Astrocyte (in vitro differentiated cells and primary cell): Measurements from ENCODE around the gene EPHA6. TPM values are rescaled to one million over a fixed set of nuclear protein-coding genes. Genes with fewer than 3 reads are reported as not detected.
"Not testable (repeated sequence)": the region's sequence is repeated elsewhere in the genome, so short reads cannot be mapped to it uniquely, and the experiment has no call there.

Experiments
- DNase-seq: peaks from one replicate; pipeline ENCODE4 v3.0.0-alpha.2; 2010; ENCODE audit warnings: low read depth
- FAIRE-seq: peaks from 2 replicates; lab custom pipeline; 2011; peaks lifted over from hg19 to GRCh38; lab: Jason Lieb, UNC
- H2AFZ ChIP-seq: 2 replicates; pipeline ENCODE4 v1.6.0; 2012; ENCODE audit warnings: low read depth, low read length, inconsistent platforms
- H3K27ac ChIP-seq: 2 replicates; pipeline ENCODE4 v1.5.1; 2011; ENCODE audit warnings: low read depth, low read length, inconsistent platforms
- H3K27me3 ChIP-seq: 2 replicates; pipeline ENCODE4 v1.6.0; 2011; ENCODE audit warnings: low read length, inconsistent platforms; ENCODE audit not compliant: insufficient read depth
- H3K36me3 ChIP-seq: 2 replicates; pipeline ENCODE4 v1.5.1; 2011; ENCODE audit warnings: low read length, inconsistent platforms; ENCODE audit not compliant: insufficient read depth
- H3K4me1 ChIP-seq: 2 replicates; pipeline ENCODE4 v1.5.1; 2011; ENCODE audit warnings: low read length, inconsistent platforms; ENCODE audit not compliant: insufficient read depth
- H3K4me2 ChIP-seq: 2 replicates; pipeline ENCODE4 v1.6.0; 2012; ENCODE audit warnings: low read length, inconsistent platforms
- H3K4me3 ChIP-seq: 2 replicates; pipeline ENCODE4 v1.5.1; 2011; ENCODE audit warnings: low read depth, mild to moderate bottlenecking, low read length, inconsistent platforms; ENCODE audit not compliant: insufficient read depth
- H3K79me2 ChIP-seq: 2 replicates; pipeline ENCODE4 v1.6.0; 2012; ENCODE audit warnings: mild to moderate bottlenecking, low read length, inconsistent platforms; ENCODE audit not compliant: insufficient read depth
- H3K9ac ChIP-seq: 2 replicates; pipeline ENCODE4 v1.6.0; 2012; ENCODE audit warnings: mild to moderate bottlenecking, low read length, inconsistent platforms
- H3K9me3 ChIP-seq: 2 replicates; pipeline ENCODE4 v1.5.1; 2012; ENCODE audit warnings: low read depth, mild to moderate bottlenecking, low read length, inconsistent platforms; ENCODE audit not compliant: insufficient read depth
- H4K20me1 ChIP-seq: 2 replicates; pipeline ENCODE4 v1.6.0; 2012; ENCODE audit warnings: low read length, inconsistent platforms; ENCODE audit not compliant: insufficient read depth
- H3K27ac Mint-ChIP-seq: one replicate; pipeline ENCODE4 v1.8.0; 2021; ENCODE audit warnings: mild to moderate bottlenecking, mixed read lengths; ENCODE audit not compliant: unreplicated experiment
- H3K27me3 Mint-ChIP-seq: one replicate; pipeline ENCODE4 v1.8.0; 2021; ENCODE audit warnings: low read depth, mixed read lengths; ENCODE audit not compliant: unreplicated experiment
- H3K36me3 Mint-ChIP-seq: one replicate; pipeline ENCODE4 v1.8.0; 2021; ENCODE audit warnings: low read depth, mixed read lengths; ENCODE audit not compliant: unreplicated experiment
- H3K4me1 Mint-ChIP-seq: one replicate; pipeline ENCODE4 v1.8.0; 2021; ENCODE audit warnings: low read depth, mixed read lengths; ENCODE audit not compliant: unreplicated experiment
- H3K4me3 Mint-ChIP-seq: one replicate; pipeline ENCODE4 v1.8.0; 2021; ENCODE audit warnings: mild to moderate bottlenecking, moderate library complexity, mixed read lengths; ENCODE audit not compliant: unreplicated experiment
- H3K9me3 Mint-ChIP-seq: one replicate; pipeline ENCODE4 v1.8.0; 2021; ENCODE audit warnings: mild to moderate bottlenecking, mixed read lengths; ENCODE audit not compliant: unreplicated experiment
- CTCF ChIP-seq: IDR thresholded peaks from 2 replicates; pipeline ENCODE4 v1.5.1; 2011; ENCODE audit warnings: low read depth, mild to moderate bottlenecking, inconsistent platforms, low read length, moderate library complexity; ENCODE audit not compliant: insufficient read depth
- EZH2 ChIP-seq: IDR thresholded peaks from 2 replicates; pipeline ENCODE4 v1.6.1; 2012; ENCODE audit warnings: mild to moderate bottlenecking, low read length, inconsistent platforms; ENCODE audit not compliant: insufficient read depth
- total RNA-seq: library from RNA; stranded (reverse); gene quantifications from 2 replicates; pipeline ENCODE4 v1.2.1, GENCODE V29; 2021

The EPHA6 gene
- total RNA-seq, 1 donor from 2014 or later: 1.7 TPM

- Mint-ChIP-seq H3K4me3 (no peak overlapping the region), H3K27ac (no peak overlapping the region), H3K9me3 (no peaks in the 10 kb centered on the region), H3K27me3 (no peaks in the 10 kb centered on the region), H3K4me1 (no peaks in the 10 kb centered on the region), H3K36me3 (no peaks in the 10 kb centered on the region)
- no peak overlapping the region for H2AFZ ChIP-seq
- H3K27ac ChIP-seq: no peak overlapping the region
- H3K4me2 ChIP-seq: no peak overlapping the region
- H3K9ac ChIP-seq: no peak overlapping the region
- no peaks in the 10 kb centered on the region for H4K20me1 ChIP-seq
- H3K27me3 ChIP-seq: no peaks in the 10 kb centered on the region
- DNase-seq (no peak), FAIRE-seq (no peak)
- H3K4me1 ChIP-seq: no peaks in the 10 kb centered on the region
- no peak overlapping the region for H3K4me3 ChIP-seq
- H3K36me3 ChIP-seq: no peaks in the 10 kb centered on the region
- TF ChIP-seq CTCF: no peak
- no peak for TF ChIP-seq EZH2
- no peaks in the 10 kb centered on the region for H3K9me3 ChIP-seq
- no peaks in the 10 kb centered on the region for H3K79me2 ChIP-seq
These were observed 798.2 kb downstream of the EPHA6 start for GRCh38 chr3:97612632-97613031.

- no peak overlapping the region for H3K4me2 ChIP-seq
- no peak overlapping the region for H3K27ac Mint-ChIP-seq
- H3K4me1 Mint-ChIP-seq: no peaks in the 10 kb centered on the region
- no peaks in the 10 kb centered on the region for H3K9me3 Mint-ChIP-seq
- H3K27me3 ChIP-seq: no peaks in the 10 kb centered on the region
- no peaks in the 10 kb centered on the region for H4K20me1 ChIP-seq
- no peak for FAIRE-seq
- H3K9me3 ChIP-seq: no peaks in the 10 kb centered on the region
- no peak overlapping the region for H3K4me3 Mint-ChIP-seq
- H3K4me1 ChIP-seq: no peaks in the 10 kb centered on the region
- TF ChIP-seq CTCF (no peak), EZH2 (no peak)
- H3K36me3 Mint-ChIP-seq: no peaks in the 10 kb centered on the region
- H3K27me3 Mint-ChIP-seq: no peaks in the 10 kb centered on the region
- no peaks in the 10 kb centered on the region for H3K36me3 ChIP-seq
- H3K79me2 ChIP-seq: no peaks in the 10 kb centered on the region
- no peak overlapping the region for H2AFZ ChIP-seq
- DNase-seq: no peak
- no peak overlapping the region for H3K27ac ChIP-seq
- no peak overlapping the region for H3K4me3 ChIP-seq
- H3K9ac ChIP-seq: no peak overlapping the region
These were observed 798.7 kb downstream of the EPHA6 start for GRCh38 chr3:97613139-97613538.

- not testable (repeated sequence) for H3K9ac ChIP-seq
These were observed 806.1 kb downstream of the EPHA6 start for GRCh38 chr3:97620514-97620913.

More at GRCh38 chr3:97620514-97620913, 806.1 kb downstream of the EPHA6 start:
- H3K4me1 ChIP-seq, H3K9me3 ChIP-seq, H3K4me3 Mint-ChIP-seq, H3K4me2 ChIP-seq, H3K36me3 Mint-ChIP-seq, H3K79me2 ChIP-seq, H3K36me3 ChIP-seq, H3K9me3 Mint-ChIP-seq, DNase-seq, H4K20me1 ChIP-seq, H3K27ac ChIP-seq, H3K27ac Mint-ChIP-seq, H2AFZ ChIP-seq, H3K27me3 ChIP-seq, H3K4me1 Mint-ChIP-seq, FAIRE-seq, H3K4me3 ChIP-seq, H3K27me3 Mint-ChIP-seq: not testable (repeated sequence)
